GM12891 (cell line): ENCODE measurements around the gene ZNF467.

ENCODE experiments used
- POLR2A ChIP-seq: IDR thresholded peaks from 2 replicates; pipeline ENCODE4 v1.6.1; 2011; ENCODE audit warnings: low read depth, low read length, control low read depth
- POLR2AphosphoS5 ChIP-seq: IDR thresholded peaks from 2 replicates; pipeline ENCODE4 v1.6.1; 2011; ENCODE audit warnings: low read depth, low read length, control low read depth
- POU2F2 ChIP-seq: IDR thresholded peaks from 2 replicates; pipeline ENCODE4 v1.6.1; 2011; ENCODE audit warnings: low read depth, mild to moderate bottlenecking, control low read depth, low read length, moderate library complexity
- TAF1 ChIP-seq: IDR thresholded peaks from 2 replicates; pipeline ENCODE4 v1.6.1; 2011; ENCODE audit warnings: low read depth, low read length, control low read depth

DNA sequence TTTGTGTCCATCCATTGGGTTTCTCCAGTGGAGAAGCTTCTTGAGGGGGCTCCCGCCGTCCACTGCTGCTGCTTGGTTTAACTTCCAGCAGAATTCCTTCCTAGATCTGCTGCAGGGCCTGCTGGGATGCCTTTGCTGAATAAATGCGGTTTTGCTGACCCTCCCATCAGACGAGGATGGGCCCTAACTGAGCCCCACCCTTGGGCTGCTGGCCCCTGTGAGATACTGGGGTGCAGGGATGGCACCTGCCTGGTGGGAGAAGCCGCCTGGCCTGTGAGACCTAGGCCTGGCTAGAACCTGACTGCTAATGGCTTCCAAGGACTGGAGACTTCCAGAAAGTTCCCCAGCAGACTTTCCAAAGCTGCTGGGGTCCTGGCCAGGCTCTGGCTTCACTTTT is 43.8 kb downstream of the ZNF467 start:
- TF ChIP-seq POLR2A (no peak), POLR2AphosphoS5 (no peak), TAF1 (no peak), POU2F2 (no peak)
